ENCODE measurements around the gene SLC39A1. TPM values are rescaled to one million over a fixed set of nuclear protein-coding genes. Genes with fewer than 3 reads are reported as not detected.
"Not testable (repeated sequence)": the region's sequence is repeated elsewhere in the genome, so short reads cannot be mapped to it uniquely, and the experiment has no call there.

Gene SLC39A1
- total RNA-seq, 1 experiment from 2014 or later, result 97.3 TPM

DNA sequence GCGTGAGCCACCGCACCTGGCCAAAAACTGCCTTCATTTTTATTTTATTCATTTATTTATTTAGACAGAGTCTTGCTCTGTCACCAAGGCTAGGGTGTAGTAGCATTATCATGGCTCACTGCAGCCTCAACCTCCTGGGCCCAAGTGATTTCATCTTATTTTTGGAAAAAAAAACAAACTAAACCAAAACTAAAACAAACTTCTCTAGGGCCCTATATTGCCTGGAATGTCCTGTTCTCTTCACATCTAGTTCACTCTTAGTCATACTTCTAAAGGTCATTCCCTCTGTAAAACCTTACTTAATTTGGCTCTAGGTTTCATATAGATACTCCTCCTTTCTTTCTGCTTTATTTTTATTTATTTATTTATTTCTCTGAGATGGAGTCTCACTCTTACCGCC lies 42.8 kb upstream of the SLC39A1 start:
- H3K4me1 ChIP-seq (ENCODE audit: insufficient read depth, low read length, poor library complexity, severe bottlenecking), result no peaks in the 10 kb centered on the region
- CTCF ChIA-PET, result no interaction called here
- H3K27ac ChIP-seq (ENCODE audit: low read depth, low read length, poor library complexity, severe bottlenecking), result no peak overlapping the region
- H3K9me3 ChIP-seq (ENCODE audit: low read depth, low read length, poor library complexity, severe bottlenecking), result no peaks in the 10 kb centered on the region
- H3K36me3 ChIP-seq (ENCODE audit: insufficient read depth, low read length, poor library complexity, severe bottlenecking), result no peaks in the 10 kb centered on the region
- DNase-seq (ENCODE audit: low spot score), result no peak
- no TSS peak for BruUV-seq (replicated peaks)
- intact Hi-C loops (cut with micrococcal nuclease; ENCODE audit: unreplicated experiment), result no loop called here
- TF ChIP-seq EZH2 (IDR thresholded peaks at IDR 0.05; ENCODE audit: borderline replicate concordance, low read depth, low read length, poor library complexity, severe bottlenecking), result no peak
- TF ChIP-seq, protein P1, sequence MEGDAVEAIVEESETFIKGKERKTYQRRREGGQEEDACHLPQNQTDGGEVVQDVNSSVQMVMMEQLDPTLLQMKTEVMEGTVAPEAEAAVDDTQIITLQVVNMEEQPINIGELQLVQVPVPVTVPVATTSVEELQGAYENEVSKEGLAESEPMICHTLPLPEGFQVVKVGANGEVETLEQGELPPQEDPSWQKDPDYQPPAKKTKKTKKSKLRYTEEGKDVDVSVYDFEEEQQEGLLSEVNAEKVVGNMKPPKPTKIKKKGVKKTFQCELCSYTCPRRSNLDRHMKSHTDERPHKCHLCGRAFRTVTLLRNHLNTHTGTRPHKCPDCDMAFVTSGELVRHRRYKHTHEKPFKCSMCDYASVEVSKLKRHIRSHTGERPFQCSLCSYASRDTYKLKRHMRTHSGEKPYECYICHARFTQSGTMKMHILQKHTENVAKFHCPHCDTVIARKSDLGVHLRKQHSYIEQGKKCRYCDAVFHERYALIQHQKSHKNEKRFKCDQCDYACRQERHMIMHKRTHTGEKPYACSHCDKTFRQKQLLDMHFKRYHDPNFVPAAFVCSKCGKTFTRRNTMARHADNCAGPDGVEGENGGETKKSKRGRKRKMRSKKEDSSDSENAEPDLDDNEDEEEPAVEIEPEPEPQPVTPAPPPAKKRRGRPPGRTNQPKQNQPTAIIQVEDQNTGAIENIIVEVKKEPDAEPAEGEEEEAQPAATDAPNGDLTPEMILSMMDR (conservative IDR thresholded peaks at IDR 0.05; ENCODE audit: low read depth, low read length), result no peak
- H3K27me3 ChIP-seq (replicated peaks; ENCODE audit: insufficient read depth, low read depth, low read length, poor library complexity), result no peaks in the 10 kb centered on the region
- no peak overlapping the region for H3K4me3 ChIP-seq (ENCODE audit: low read depth, low read length, poor library complexity, severe bottlenecking)
- POLR2A ChIA-PET (ENCODE audit: low non-redundant PET), result no interaction called here

DNA sequence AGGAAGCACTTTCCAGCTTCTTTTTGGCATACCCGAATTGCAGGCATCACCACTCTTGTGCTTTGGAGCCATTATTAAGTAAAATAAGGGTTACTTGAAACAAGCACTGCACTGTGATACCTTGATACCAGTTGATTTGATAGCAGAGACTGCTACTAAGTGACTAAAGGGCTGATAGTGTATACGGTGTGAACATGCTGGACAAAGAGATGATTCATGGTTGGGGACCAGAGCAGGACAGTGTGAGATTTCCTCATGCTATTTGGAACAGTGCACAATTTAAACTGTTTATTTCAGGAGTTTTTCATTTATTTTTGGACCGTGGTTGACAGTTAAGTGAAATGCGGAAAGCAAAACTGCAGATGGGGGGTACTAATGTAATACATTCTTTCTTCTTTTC lies 37.1 kb upstream of the SLC39A1 start:
- Histone ChIP-seq H3K4me1 (ENCODE audit: insufficient read depth, low read length, poor library complexity, severe bottlenecking) (no peaks in the 10 kb centered on the region), H3K9me3 (ENCODE audit: low read depth, low read length, poor library complexity, severe bottlenecking) (no peaks in the 10 kb centered on the region), H3K27ac (ENCODE audit: low read depth, low read length, poor library complexity, severe bottlenecking) (no peak overlapping the region), H3K36me3 (ENCODE audit: insufficient read depth, low read length, poor library complexity, severe bottlenecking) (no peaks in the 10 kb centered on the region), H3K4me3 (ENCODE audit: low read depth, low read length, poor library complexity, severe bottlenecking) (no peak overlapping the region), H3K27me3 (replicated peaks; ENCODE audit: insufficient read depth, low read depth, low read length, poor library complexity) (no peaks in the 10 kb centered on the region)
- intact Hi-C loops (cut with micrococcal nuclease; ENCODE audit: unreplicated experiment), result no loop called here
- TF ChIP-seq EZH2 (IDR thresholded peaks at IDR 0.05; ENCODE audit: borderline replicate concordance, low read depth, low read length, poor library complexity, severe bottlenecking), result no peak
- TF ChIP-seq, protein P1 (conservative IDR thresholded peaks at IDR 0.05; ENCODE audit: low read depth, low read length), result no peak
- no TSS peak for BruUV-seq (replicated peaks)
- ChIA-PET POLR2A (ENCODE audit: low non-redundant PET) (no interaction called here), CTCF (no interaction called here)
- no peak for DNase-seq (ENCODE audit: low spot score)

DNA sequence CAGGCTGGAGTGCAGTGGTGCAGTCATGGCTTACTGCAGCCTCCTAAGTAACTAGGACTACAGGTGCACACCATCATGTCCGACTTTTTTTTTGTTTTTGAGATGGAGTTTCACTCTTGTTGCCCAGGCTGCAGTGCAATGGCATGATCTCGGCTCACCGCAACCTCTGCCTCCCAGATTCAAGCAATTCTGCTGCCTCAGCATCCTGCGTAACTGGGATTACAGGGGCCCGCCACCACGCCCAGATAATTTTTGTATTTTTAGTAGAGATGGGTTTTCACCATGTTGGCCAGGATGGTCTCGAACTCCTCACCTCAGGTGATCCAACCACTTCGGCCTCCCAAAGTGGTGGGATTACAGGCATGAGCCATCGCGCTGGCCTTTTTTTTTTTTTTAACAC lies 33.5 kb upstream of the SLC39A1 start:
- POLR2A ChIA-PET (ENCODE audit: low non-redundant PET); BruUV-seq (replicated peaks); CTCF ChIA-PET: not testable (repeated sequence)

DNA sequence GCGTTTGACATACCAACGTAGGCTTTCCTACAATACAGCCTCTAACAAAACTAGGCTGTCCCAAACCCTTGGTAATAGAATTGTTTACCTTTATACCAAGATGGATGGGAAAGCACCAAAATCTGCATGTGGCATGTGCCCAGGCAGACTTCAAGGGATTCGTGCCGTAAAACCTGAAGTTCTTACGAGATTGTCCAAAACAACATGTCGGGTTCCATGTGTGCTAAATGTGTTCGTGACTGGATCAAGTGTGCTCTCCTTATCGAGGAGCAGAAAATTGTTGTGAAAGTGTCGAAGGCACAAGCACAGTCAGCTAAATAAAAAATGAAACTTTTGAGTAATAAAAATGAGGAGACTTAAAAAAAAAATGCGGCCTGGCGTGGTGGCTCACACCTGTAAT lies 32.3 kb upstream of the SLC39A1 start:
- no TSS peak for BruUV-seq (replicated peaks)
- H3K4me1 ChIP-seq (ENCODE audit: insufficient read depth, low read length, poor library complexity, severe bottlenecking), result peaks cover 13% of the 10 kb centered on the region
- no peaks in the 10 kb centered on the region for H3K27me3 ChIP-seq (replicated peaks; ENCODE audit: insufficient read depth, low read depth, low read length, poor library complexity)
- H3K36me3 ChIP-seq (ENCODE audit: insufficient read depth, low read length, poor library complexity, severe bottlenecking), result peaks cover 42% of the 10 kb centered on the region
- no peak overlapping the region for H3K27ac ChIP-seq (ENCODE audit: low read depth, low read length, poor library complexity, severe bottlenecking)
- intact Hi-C loops (cut with micrococcal nuclease; ENCODE audit: unreplicated experiment), result no loop called here
- ChIA-PET POLR2A (ENCODE audit: low non-redundant PET) (interaction anchor here (0.6 to 0.7 kb wide), 2 partner anchors 218 to 231 kb away, joined by 3 to 4 read pairs; no protein-coding TSS in a partner anchor), CTCF (no interaction called here)
- H3K9me3 ChIP-seq (ENCODE audit: low read depth, low read length, poor library complexity, severe bottlenecking), result no peaks in the 10 kb centered on the region
- no peak for TF ChIP-seq EZH2 (IDR thresholded peaks at IDR 0.05; ENCODE audit: borderline replicate concordance, low read depth, low read length, poor library complexity, severe bottlenecking)
- TF ChIP-seq, protein P1 (conservative IDR thresholded peaks at IDR 0.05; ENCODE audit: low read depth, low read length), result no peak
- H3K4me3 ChIP-seq (ENCODE audit: low read depth, low read length, poor library complexity, severe bottlenecking), result no peak overlapping the region
- DNase-seq (ENCODE audit: low spot score), result no peak

More for the DNA sequence above, 33.5 kb upstream of the SLC39A1 start:
- DNase-seq (ENCODE audit: low spot score); H3K4me3 ChIP-seq (ENCODE audit: low read depth, low read length, poor library complexity, severe bottlenecking); H3K4me1 ChIP-seq (ENCODE audit: insufficient read depth, low read length, poor library complexity, severe bottlenecking); H3K27me3 ChIP-seq (replicated peaks; ENCODE audit: insufficient read depth, low read depth, low read length, poor library complexity); H3K9me3 ChIP-seq (ENCODE audit: low read depth, low read length, poor library complexity, severe bottlenecking); H3K27ac ChIP-seq (ENCODE audit: low read depth, low read length, poor library complexity, severe bottlenecking); intact Hi-C loops (cut with micrococcal nuclease; ENCODE audit: unreplicated experiment): not testable (repeated sequence)
- H3K36me3 ChIP-seq (ENCODE audit: insufficient read depth, low read length, poor library complexity, severe bottlenecking), result peaks cover 34% of the 10 kb centered on the region

Measured in A673 (cell line).